ENCODE measurements around the gene CCNYL1. TPM values are rescaled to one million over a fixed set of nuclear protein-coding genes. Genes with fewer than 3 reads are reported as not detected.
A peak's percentile ranks its signal among the peaks of the same experiment; 100 is the strongest.

The CCNYL1 gene
- total RNA-seq, 6 experiments from 2014 or later, result 7.1 to 11.9 (median 9.4) TPM

DNA sequence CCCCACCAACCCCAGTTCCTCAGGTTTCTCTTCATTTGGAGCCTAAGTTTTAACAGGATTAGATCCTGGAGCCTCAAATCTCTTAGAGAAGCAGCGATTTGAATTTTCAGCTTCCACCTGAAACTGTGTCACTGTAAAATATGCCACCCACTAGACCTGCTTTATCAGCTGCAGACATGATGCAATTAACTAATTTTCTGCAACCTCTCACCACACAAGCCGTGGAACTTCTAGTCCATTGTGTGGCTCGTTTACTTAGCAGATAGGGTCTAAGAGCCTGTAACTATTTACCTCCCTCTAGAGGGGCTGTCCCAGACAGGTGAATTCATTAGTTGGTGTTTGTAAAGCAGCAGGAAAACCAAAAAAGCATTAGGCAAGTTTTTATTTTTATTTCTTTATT lies 89.8 kb downstream of the CCNYL1 start:
- intact Hi-C loops (cut with DNase I), result no loop called here
- Histone ChIP-seq H3K9me3 (no peaks in the 10 kb centered on the region), H3K27me3 (no peaks in the 10 kb centered on the region), H3K36me3 (no peaks in the 10 kb centered on the region), H3K4me3 (no peak overlapping the region), H3K27ac (peak overlapping the region in 2 of 3 donors; percentile 67 to 80), H3K4me1 (peaks cover 0 to 42% (median 19%) of the 10 kb centered on the region in 4 donors)
- peak; percentile 34 to 50 (median 46) for ATAC-seq
- WGBS (ENCODE audit: insufficient coverage, low coverage, low lambda C conversion rate, missing lambda C conversion rate), result 13% methylated on average over 3 of the region's 3 CpGs
- peak; percentile 41 for TF ChIP-seq POLR2A (IDR thresholded peaks at IDR 0.05)
- TF ChIP-seq, protein P1, sequence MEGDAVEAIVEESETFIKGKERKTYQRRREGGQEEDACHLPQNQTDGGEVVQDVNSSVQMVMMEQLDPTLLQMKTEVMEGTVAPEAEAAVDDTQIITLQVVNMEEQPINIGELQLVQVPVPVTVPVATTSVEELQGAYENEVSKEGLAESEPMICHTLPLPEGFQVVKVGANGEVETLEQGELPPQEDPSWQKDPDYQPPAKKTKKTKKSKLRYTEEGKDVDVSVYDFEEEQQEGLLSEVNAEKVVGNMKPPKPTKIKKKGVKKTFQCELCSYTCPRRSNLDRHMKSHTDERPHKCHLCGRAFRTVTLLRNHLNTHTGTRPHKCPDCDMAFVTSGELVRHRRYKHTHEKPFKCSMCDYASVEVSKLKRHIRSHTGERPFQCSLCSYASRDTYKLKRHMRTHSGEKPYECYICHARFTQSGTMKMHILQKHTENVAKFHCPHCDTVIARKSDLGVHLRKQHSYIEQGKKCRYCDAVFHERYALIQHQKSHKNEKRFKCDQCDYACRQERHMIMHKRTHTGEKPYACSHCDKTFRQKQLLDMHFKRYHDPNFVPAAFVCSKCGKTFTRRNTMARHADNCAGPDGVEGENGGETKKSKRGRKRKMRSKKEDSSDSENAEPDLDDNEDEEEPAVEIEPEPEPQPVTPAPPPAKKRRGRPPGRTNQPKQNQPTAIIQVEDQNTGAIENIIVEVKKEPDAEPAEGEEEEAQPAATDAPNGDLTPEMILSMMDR (IDR thresholded peaks at IDR 0.05), result no peak
- DNase-seq, result no peak

DNA sequence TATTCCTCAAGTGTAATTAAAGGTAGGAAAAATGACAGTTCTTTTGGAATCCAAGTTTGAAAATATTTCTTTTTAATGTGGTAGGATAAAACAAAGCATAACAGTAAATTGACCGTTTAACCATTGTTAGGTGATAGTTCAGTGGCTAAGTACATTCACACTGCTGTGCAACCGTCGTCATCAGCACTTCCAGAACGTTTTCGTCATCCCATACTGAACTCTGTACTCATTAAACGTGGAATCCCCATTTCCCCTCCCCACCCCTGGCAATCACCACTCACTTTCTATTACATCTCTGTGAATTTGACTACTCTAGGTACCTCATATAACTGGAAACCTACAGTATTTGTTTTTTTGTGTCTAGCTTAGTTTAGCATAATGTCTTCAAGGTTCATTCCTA lies 91.2 kb downstream of the CCNYL1 start:
- H3K9me3 ChIP-seq, result no peaks in the 10 kb centered on the region
- peak overlapping the region; percentile 28 to 80 (median 67) for H3K27ac ChIP-seq
- no peak overlapping the region for H3K4me3 ChIP-seq
- DNase-seq (peak in 2 of 3 donors; percentile 38 to 74), ATAC-seq (peak; percentile 68 to 78 (median 75))
- H3K36me3 ChIP-seq, result no peaks in the 10 kb centered on the region
- intact Hi-C loops (cut with DNase I), result no loop called here
- H3K27me3 ChIP-seq, result no peaks in the 10 kb centered on the region
- peaks cover 0 to 30% (median 10%) of the 10 kb centered on the region in 4 donors for H3K4me1 ChIP-seq
- 47% methylated on average over 6 of the region's 6 CpGs for WGBS (ENCODE audit: insufficient coverage, low coverage, low lambda C conversion rate, missing lambda C conversion rate)
- TF ChIP-seq, protein P1 (IDR thresholded peaks at IDR 0.05), result no peak
- no peak for TF ChIP-seq POLR2A (IDR thresholded peaks at IDR 0.05)

Small RNA genes within 50 kb of the gene (small RNA-seq; reads per million reads assigned to genes)
- gene RF00019, result 0 reads per million in 2 experiments
- 0 reads per million in 2 experiments for gene RNU6-664P

Other genes with a start within 250 kb of the CCNYL1 start
- gene CREB1, start 181.7 kb upstream of the CCNYL1 start, total RNA-seq, result 10 to 100 TPM; 10.1 to 22.6 (median 16.8) TPM
- 10 to 100 TPM in 3 of 6 experiments, 1 to 10 TPM in 3; 7.2 to 24.1 (median 9.8) TPM for gene METTL21A, start 86.2 kb upstream of the CCNYL1 start, total RNA-seq
- 10 to 100 TPM; 18.5 to 37.4 (median 29.3) TPM for gene FZD5, start 58.3 kb downstream of the CCNYL1 start, total RNA-seq

All from right lobe of liver (tissue), 6 donors.